ENCODE results near the gene PGBD5. TPM values are rescaled to one million over a fixed set of nuclear protein-coding genes. Genes with fewer than 3 reads are reported as not detected.

PGBD5 gene
- total RNA-seq, 1 donor from 2014 or later, result 14.0 TPM

DNA sequence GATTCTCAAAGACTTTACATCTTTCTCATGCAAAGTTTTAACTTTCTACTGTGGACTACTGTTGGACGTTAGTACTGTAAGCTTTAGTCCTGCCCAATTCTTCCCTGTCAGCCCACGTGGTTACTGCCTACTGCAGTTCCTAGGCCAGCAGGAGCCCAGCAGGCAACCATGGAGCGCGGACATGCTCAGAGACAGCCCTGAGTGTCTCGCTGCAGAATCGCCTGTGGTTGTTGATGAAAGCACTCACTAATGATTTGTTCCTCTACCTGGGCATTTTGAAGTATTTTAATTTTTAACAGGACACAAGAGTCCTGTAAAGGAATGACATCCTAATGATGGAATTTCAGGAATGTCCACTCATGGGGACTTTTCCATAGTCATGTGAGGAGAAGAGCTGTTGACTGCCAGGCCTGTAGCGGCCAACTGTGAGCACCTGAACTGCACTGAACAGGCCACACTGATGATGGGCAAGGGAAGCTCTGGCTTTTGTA, 44.1 kb downstream of the PGBD5 start:
- intact Hi-C loops (cut with DNase I), result no loop called here

GRCh38 chr1:230381585-230381984, 44.5 kb downstream of the PGBD5 start:
- DNase-seq (ENCODE audit: low spot score), result no peak
- intact Hi-C loops (cut with DNase I), result no loop called here

More for the DNA sequence above, 44.1 kb downstream of the PGBD5 start:
- no peak for DNase-seq (ENCODE audit: low spot score)

DNA sequence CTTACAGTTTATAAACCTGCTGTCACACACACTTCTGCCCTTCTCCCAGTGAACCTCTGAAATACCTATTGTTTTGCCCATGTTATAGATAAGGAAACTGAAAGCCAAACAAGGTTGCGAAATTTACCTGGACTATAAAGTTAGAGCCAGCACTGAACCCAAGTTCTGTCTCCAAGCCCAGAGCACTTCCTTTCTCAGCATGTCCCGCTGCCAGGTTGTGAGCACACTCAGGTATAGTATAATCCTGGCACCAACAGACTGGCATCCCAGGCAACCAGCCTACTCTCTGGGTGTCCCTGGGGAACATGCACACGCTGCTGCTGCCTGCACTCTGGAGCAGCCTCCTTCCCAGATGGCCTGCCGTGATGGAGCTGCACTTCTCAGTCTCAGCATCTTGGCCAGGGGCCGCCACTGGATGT, 45.1 kb downstream of the PGBD5 start:
- intact Hi-C loops (cut with DNase I), result no loop called here
- DNase-seq (ENCODE audit: low spot score), result no peak

DNA sequence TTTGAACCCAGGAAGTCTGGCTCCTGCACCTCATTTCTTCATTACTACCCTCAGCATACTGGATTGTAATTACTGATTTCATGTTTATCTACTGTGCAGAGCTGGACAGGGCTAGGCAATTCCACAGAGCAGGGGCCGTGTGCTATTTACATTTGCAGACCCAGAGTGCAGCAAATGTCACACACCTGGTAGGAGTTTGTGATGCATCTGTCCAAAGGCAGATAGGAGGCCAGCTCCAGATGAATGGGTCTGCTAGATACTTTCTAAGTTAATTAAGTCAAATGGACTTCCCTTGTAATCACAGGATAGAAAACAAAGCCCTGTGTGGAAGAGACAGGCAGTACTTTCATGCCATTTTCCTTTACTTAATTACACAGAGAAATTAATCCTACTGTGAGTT, 46.2 kb downstream of the PGBD5 start:
- intact Hi-C loops (cut with DNase I), result no loop called here
- DNase-seq (ENCODE audit: low spot score), result no peak

DNA sequence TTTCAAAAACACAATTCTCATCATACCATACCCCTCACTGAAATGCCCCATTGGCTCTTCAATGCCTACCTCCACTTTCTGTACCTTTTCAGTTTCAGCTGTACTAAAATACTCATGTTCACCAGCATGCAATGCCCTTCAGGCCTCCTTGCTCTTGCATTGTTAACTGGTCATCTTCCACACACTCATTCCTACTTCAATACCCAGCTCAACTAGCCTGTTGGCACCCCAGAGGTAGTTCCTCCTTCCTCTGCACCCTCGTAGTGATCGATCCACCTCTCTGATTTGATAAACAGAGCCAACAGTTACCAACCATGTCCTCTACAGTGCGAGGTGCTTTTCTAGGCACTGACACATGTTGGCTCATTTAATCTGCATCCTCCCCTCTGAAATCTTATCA, 46.7 kb downstream of the PGBD5 start:
- DNase-seq (ENCODE audit: low spot score), result no peak
- intact Hi-C loops (cut with DNase I), result no loop called here

- no peak for DNase-seq (ENCODE audit: low spot score)
- intact Hi-C loops (cut with DNase I), result no loop called here
Observed at GRCh38 chr1:230377851-230378250, 48.3 kb downstream of the PGBD5 start.

DNA sequence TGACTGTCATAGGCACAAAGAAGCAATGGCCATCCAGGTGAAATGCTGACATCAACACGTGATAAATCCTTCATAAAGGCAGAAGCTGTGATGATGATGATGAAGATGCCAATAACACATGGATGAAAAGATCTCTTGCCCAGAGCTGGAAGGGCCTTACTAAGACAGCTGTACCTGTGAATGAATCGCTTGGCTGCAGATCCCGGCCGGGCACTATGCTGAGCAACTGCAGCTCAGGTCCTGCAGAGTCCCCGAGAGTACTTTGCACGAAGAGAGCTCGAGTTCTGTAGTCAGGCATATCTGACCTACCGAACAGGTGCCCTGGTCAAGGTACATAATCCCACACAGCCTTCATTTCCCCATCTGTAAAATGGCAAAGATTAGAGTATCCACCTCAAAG, 48.8 kb downstream of the PGBD5 start:
- intact Hi-C loops (cut with DNase I), result no loop called here
- no peak for DNase-seq (ENCODE audit: low spot score)

- intact Hi-C loops (cut with DNase I), result no loop called here
- no peak for DNase-seq (ENCODE audit: low spot score)
Observed at GRCh38 chr1:230376296-230376695, 49.8 kb downstream of the PGBD5 start.

- no peak for DNase-seq (ENCODE audit: low spot score)
- intact Hi-C loops (cut with DNase I), result no loop called here
Observed at GRCh38 chr1:230375780-230376179, 50.4 kb downstream of the PGBD5 start.

DNA sequence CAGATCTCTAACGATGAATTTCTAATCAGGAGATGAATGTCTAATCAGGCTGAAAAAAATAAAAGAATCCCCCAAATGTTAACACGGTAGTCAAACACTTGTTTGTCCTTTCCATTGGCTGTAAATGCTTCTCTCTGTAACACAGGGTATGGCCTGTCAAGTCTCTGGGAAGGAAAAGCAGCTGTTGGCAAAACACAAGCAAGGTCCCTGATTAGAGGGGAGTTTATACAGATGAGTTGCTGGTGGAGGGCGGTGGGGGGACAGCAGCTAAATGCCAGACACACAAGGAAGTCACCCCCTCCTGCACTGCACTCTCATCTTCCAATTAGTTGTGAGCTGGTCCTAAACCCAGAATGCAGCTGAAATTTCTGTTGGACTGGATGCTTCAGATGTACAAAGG, 51.0 kb downstream of the PGBD5 start:
- intact Hi-C loops (cut with DNase I), result no loop called here
- no peak for DNase-seq (ENCODE audit: low spot score)

GRCh38 chr1:230371923-230372703, 54.0 kb downstream of the PGBD5 start:
- intact Hi-C loops (cut with DNase I), result no loop called here
- DNase-seq (ENCODE audit: low spot score), result no peak

DNA sequence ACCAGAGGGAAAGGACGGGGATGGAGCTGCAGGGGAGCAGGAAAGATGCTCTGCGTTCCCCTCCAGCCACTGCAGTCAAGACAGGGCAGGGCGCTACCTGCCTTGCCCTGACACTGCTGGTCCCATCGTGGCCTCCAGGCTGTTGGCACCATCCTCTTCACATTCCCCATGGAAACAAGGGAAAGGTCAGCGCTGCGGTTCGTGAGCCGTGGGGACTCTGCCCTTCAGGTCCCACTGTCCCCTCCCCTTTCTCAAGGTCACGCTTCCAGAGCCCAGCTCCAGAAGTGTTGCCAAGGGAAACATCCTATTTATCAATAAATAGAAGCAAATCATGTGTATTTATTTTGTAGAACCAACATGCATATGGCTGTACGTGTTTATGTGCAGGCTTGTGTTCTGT, 56.0 kb downstream of the PGBD5 start:
- intact Hi-C loops (cut with DNase I), result no loop called here
- no peak for DNase-seq (ENCODE audit: low spot score)

DNA sequence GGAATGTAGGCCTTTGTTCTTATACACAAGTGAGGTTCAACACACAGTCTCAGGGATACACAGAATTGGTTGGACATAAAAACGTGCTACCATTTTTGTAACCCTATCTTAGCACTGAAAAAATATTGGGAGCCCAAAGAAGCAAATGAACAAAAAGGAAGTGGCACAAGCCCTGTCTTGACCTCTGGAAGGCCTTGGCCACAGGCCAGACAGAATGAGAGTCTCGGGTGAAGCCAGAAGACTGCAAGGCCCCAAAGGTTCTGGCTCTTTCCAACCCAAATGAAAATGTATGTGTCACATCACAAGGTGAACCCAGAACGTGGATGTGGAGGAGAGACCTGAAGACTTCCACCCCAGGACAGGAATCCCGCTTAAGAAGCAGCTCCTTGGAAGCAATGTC, 57.3 kb downstream of the PGBD5 start:
- no peak for DNase-seq (ENCODE audit: low spot score)
- intact Hi-C loops (cut with DNase I), result no loop called here

- intact Hi-C loops (cut with DNase I), result no loop called here
Observed at GRCh38 chr1:230368363-230368762, 57.8 kb downstream of the PGBD5 start.

DNA sequence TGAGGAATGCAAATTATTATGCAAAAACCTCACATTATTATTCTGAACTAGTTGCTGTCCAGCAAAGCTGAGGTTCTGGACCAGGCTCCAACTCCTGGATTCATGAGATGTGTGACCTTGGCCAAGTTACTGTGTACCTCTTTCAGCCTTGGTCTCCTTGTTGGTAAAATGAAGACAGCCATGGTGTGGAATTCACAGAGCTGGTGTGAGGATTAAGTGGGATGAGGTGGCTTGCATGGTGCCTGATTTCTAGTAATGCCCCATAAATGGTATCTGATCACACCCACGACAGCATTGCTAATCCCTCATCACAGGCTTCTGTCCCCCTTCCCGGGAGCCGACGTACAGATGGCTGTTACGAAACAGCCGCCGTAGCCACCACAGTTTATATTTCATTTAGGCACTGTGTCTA, 59.6 kb downstream of the PGBD5 start:
- intact Hi-C loops (cut with DNase I), result no loop called here
- DNase-seq (ENCODE audit: low spot score), result no peak

More at GRCh38 chr1:230368363-230368762, 57.8 kb downstream of the PGBD5 start:
- DNase-seq (ENCODE audit: low spot score), result no peak

DNA sequence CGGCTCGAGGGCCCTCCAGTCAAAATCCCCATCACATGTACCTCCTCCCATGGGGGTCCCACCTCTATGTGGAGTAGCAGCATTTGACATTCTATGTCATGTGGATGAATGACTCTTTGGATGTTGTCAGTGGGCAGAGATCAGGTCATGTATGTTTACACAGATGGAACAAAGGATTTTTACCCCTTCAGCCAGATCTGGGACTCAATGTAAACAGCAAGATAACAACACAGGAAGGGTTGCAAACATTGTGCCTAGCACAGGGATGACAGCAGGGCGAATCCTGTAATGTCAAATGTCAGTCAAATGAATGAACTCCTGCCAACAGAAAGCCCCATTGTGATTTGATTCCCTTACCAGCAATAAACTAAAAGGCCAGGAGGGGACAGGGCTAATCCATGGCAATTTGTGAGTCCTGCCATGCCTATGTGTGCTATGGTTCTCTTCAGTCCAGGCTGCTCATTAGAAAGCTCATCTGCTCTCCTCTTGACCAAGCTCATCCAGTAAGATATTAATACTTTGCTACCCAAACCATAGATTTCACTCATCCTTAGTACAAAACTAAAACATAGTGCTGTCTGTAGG, 60.3 kb downstream of the PGBD5 start:
- intact Hi-C loops (cut with DNase I), result no loop called here
- no peak for DNase-seq (ENCODE audit: low spot score)

- intact Hi-C loops (cut with DNase I), result no loop called here
- DNase-seq (ENCODE audit: low spot score), result peak; percentile 17
Observed at GRCh38 chr1:230362949-230363348, 63.2 kb downstream of the PGBD5 start.

- intact Hi-C loops (cut with DNase I), result no loop called here
- peak; percentile 67 for DNase-seq (ENCODE audit: low spot score)
Observed at GRCh38 chr1:230361941-230362340, 64.2 kb downstream of the PGBD5 start.

- intact Hi-C loops (cut with DNase I), result no loop called here
- DNase-seq (ENCODE audit: low spot score), result no peak
Observed at GRCh38 chr1:230359992-230360668, 66.0 kb downstream of the PGBD5 start.

- DNase-seq (ENCODE audit: low spot score), result no peak
- intact Hi-C loops (cut with DNase I), result no loop called here
Observed at GRCh38 chr1:230356869-230357794, 69.0 kb downstream of the PGBD5 start.
